ENCODE measurements around the gene AK5. TPM values are rescaled to one million over a fixed set of nuclear protein-coding genes. Genes with fewer than 3 reads are reported as not detected.
"Not testable (repeated sequence)": the region's sequence is repeated elsewhere in the genome, so short reads cannot be mapped to it uniquely, and the experiment has no call there.

AK5 gene
- total and polyA plus RNA-seq, 4 donors: 14.7 to 76.0 (median 58.4) TPM

DNA sequence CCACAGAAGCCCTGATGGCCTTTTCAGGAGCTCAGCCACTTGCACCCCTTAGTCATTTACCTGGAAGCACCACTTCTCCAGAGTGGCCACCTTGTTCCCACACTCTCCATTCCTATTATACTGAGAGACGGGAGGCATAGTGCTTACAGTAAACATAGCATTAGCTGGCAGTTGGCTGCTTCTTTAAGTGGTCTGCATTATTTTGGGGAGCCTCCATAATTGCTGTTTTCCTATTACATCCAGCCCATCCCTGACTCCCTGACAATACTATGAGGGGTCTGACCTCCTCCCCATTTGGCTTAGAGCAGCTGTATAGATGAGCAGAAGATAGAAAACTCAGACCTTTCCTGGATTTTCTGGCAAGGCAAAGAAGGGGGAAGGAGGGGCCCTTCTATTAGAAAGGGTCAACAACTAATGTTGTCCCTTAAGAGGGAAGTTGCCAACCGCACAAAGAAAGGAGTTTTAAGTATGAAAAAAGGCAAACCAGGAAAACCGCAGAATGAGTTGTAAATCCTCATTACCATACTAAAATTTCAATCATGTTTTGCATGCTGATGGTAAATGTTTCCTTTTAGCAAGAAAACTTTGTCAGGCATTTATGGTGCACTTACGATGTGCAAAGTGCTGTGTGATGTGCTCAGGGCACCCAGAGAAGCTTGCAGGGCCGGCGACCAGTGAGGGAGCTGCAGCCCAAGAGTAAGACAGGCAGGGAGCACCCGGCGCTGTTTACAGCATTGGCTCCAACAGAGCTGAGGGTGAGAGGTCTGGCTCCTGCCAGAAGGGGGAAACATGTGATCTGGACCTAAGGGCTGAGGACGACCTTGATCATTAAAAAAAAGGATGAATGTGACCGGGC lies 233.3 kb downstream of the AK5 start:
- Histone ChIP-seq H3K4me3 (ENCODE audit: low read depth, low read length) (no peak overlapping the region), H3K9me3 (ENCODE audit: control insufficient read depth, insufficient read depth, low read length) (no peaks in the 10 kb centered on the region), H3K27ac (ENCODE audit: low read depth, low read length) (peak overlapping the region; percentile 91), H3K36me3 (ENCODE audit: control insufficient read depth, insufficient read depth, low read length) (no peaks in the 10 kb centered on the region), H3K4me1 (ENCODE audit: control insufficient read depth, insufficient read depth, low read length) (peaks cover 11% of the 10 kb centered on the region), H3K27me3 (ENCODE audit: control insufficient read depth, insufficient read depth, low read length) (no peaks in the 10 kb centered on the region)
- peak in 2 of 6 donors; percentile 17 to 34 for DNase-seq (ENCODE audit: low read depth in 4 of 6, low spot score in 6 of 6)
- 31% methylated on average over 7 of the region's 10 CpGs for WGBS (ENCODE audit: insufficient coverage)

GRCh38 chr1:77516106-77516505 lies 234.3 kb downstream of the AK5 start:
- Histone ChIP-seq H3K27ac (ENCODE audit: low read depth, low read length) (peak overlapping the region; percentile 91), H3K27me3 (ENCODE audit: control insufficient read depth, insufficient read depth, low read length) (no peaks in the 10 kb centered on the region), H3K36me3 (ENCODE audit: control insufficient read depth, insufficient read depth, low read length) (no peaks in the 10 kb centered on the region)

DNA sequence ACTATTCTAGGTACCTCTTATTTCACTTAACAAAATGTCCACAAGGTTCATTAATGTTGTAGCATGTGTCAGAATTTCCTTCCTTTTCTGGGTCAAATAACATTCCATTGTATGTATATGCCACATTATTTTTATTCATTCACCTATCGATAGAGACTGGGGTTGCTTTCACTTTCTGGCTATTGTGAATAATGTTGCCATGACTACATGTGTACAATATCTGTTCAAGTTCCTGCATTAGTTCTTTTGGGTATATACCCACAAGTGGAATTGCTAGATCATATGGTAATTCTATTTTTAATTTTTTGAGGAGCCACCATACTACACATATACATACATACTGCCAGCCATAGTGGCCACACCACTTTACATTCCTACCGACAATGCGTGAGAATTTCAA lies 242.2 kb downstream of the AK5 start:
- Histone ChIP-seq H3K27me3 (ENCODE audit: control insufficient read depth, insufficient read depth, low read length) (no peaks in the 10 kb centered on the region), H3K4me3 (ENCODE audit: low read depth, low read length) (no peak overlapping the region), H3K36me3 (ENCODE audit: control insufficient read depth, insufficient read depth, low read length) (no peaks in the 10 kb centered on the region), H3K27ac (ENCODE audit: low read depth, low read length) (no peak overlapping the region), H3K9me3 (ENCODE audit: control insufficient read depth, insufficient read depth, low read length) (no peaks in the 10 kb centered on the region), H3K4me1 (ENCODE audit: control insufficient read depth, insufficient read depth, low read length) (no peaks in the 10 kb centered on the region)
- WGBS (ENCODE audit: insufficient coverage): no CpG with 5 or more reads among the region's 3 CpGs
- no peak for DNase-seq (ENCODE audit: low read depth in 4 of 6, low spot score in 6 of 6)

More at GRCh38 chr1:77516106-77516505, 234.3 kb downstream of the AK5 start:
- Histone ChIP-seq H3K4me3 (ENCODE audit: low read depth, low read length) (no peak overlapping the region), H3K4me1 (ENCODE audit: control insufficient read depth, insufficient read depth, low read length) (peaks cover 11% of the 10 kb centered on the region), H3K9me3 (ENCODE audit: control insufficient read depth, insufficient read depth, low read length) (no peaks in the 10 kb centered on the region)
- WGBS (ENCODE audit: insufficient coverage): 79% methylated on average over 2 of the region's 2 CpGs
- no peak for DNase-seq (ENCODE audit: low read depth in 4 of 6, low spot score in 6 of 6)

DNA sequence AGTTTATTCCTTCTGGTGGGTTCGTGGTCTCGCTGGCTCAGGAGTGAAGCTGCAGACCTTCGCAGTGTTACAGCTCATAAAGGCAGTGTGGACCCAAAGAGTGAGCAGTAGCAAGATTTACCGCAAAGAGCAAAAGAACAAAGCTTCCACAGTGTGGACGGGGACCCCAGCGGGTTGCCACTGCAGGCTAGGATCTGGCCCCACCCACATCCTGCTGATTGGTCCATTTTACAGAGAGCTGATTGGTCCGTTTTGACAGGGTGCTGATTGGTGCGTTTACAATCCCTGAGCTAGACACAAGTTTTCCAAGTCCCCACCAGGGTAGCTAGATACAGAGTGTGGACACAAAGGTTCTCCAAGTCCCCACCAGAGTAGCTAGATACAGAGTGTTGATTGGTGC lies 249.3 kb downstream of the AK5 start:
- not testable (repeated sequence) for H3K36me3 ChIP-seq (ENCODE audit: control insufficient read depth, insufficient read depth, low read length); H3K4me1 ChIP-seq (ENCODE audit: control insufficient read depth, insufficient read depth, low read length); H3K27ac ChIP-seq (ENCODE audit: low read depth, low read length); H3K27me3 ChIP-seq (ENCODE audit: control insufficient read depth, insufficient read depth, low read length); H3K9me3 ChIP-seq (ENCODE audit: control insufficient read depth, insufficient read depth, low read length); DNase-seq (ENCODE audit: low read depth in 4 of 6, low spot score in 6 of 6); H3K4me3 ChIP-seq (ENCODE audit: low read depth, low read length)
- 92% methylated on average over 6 of the region's 8 CpGs for WGBS (ENCODE audit: insufficient coverage)

DNA sequence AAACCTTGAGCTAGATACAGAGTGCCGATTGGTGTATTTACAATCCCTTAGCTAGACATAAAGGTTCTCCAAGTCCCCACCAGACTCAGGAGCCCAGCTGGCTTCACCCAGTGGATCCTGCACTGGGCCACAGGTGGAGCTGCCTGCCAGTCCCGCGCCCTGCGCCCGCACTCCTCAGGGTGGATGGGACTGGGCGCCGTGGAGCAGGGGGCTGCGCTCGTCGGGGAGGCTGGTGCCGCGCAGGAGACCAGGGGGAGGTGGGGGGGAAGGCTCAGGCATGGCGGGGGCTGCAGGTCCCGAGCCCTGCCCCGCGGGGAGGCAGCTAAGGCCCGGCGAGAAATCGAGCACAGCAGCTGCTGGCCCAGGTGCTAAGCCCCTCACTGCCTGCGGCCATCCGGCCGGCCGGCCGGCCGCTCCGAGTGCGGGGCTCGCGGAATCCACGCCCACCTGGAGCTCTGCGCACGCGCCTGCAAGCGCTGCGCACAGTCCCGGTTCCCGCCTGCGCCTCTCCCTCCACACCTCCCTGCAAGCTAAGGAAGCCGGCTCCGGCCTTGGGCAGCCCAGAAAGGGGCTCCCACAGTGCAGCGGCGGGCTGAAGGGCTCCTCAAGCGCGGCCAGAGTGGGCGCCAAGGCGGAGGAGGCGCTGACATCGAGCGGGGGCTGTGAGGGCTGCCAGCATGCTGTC lies 249.9 kb downstream of the AK5 start:
- DNase-seq (ENCODE audit: low read depth in 4 of 6, low spot score in 6 of 6); H3K4me1 ChIP-seq (ENCODE audit: control insufficient read depth, insufficient read depth, low read length); H3K9me3 ChIP-seq (ENCODE audit: control insufficient read depth, insufficient read depth, low read length); H3K27me3 ChIP-seq (ENCODE audit: control insufficient read depth, insufficient read depth, low read length); H3K4me3 ChIP-seq (ENCODE audit: low read depth, low read length); H3K36me3 ChIP-seq (ENCODE audit: control insufficient read depth, insufficient read depth, low read length); H3K27ac ChIP-seq (ENCODE audit: low read depth, low read length): not testable (repeated sequence)
- 93% methylated on average over 36 of the region's 49 CpGs for WGBS (ENCODE audit: insufficient coverage)

- no peaks in the 10 kb centered on the region for H3K27me3 ChIP-seq (ENCODE audit: control insufficient read depth, insufficient read depth, low read length)
- H3K4me1 ChIP-seq (ENCODE audit: control insufficient read depth, insufficient read depth, low read length): no peaks in the 10 kb centered on the region
- WGBS (ENCODE audit: insufficient coverage): 82% methylated on average over 2 of the region's 4 CpGs
- H3K4me3 ChIP-seq (ENCODE audit: low read depth, low read length): no peak overlapping the region
- H3K36me3 ChIP-seq (ENCODE audit: control insufficient read depth, insufficient read depth, low read length): no peaks in the 10 kb centered on the region
- DNase-seq (ENCODE audit: low read depth in 4 of 6, low spot score in 6 of 6): no peak
- H3K27ac ChIP-seq (ENCODE audit: low read depth, low read length): no peak overlapping the region
- H3K9me3 ChIP-seq (ENCODE audit: control insufficient read depth, insufficient read depth, low read length): no peaks in the 10 kb centered on the region
These were observed 250.8 kb downstream of the AK5 start for GRCh38 chr1:77532641-77533040.

- no peaks in the 10 kb centered on the region for H3K4me1 ChIP-seq (ENCODE audit: control insufficient read depth, insufficient read depth, low read length)
- no peak overlapping the region for H3K27ac ChIP-seq (ENCODE audit: low read depth, low read length)
- H3K36me3 ChIP-seq (ENCODE audit: control insufficient read depth, insufficient read depth, low read length): no peaks in the 10 kb centered on the region
- no peaks in the 10 kb centered on the region for H3K9me3 ChIP-seq (ENCODE audit: control insufficient read depth, insufficient read depth, low read length)
- 23% methylated on average over 5 of the region's 11 CpGs for WGBS (ENCODE audit: insufficient coverage)
- DNase-seq (ENCODE audit: low read depth in 4 of 6, low spot score in 6 of 6): peak in 4 of 6 donors; percentile 52 to 92 (median 68)
- no peak overlapping the region for H3K4me3 ChIP-seq (ENCODE audit: low read depth, low read length)
- no peaks in the 10 kb centered on the region for H3K27me3 ChIP-seq (ENCODE audit: control insufficient read depth, insufficient read depth, low read length)
These were observed 252.0 kb downstream of the AK5 start for GRCh38 chr1:77533660-77534305.

DNA sequence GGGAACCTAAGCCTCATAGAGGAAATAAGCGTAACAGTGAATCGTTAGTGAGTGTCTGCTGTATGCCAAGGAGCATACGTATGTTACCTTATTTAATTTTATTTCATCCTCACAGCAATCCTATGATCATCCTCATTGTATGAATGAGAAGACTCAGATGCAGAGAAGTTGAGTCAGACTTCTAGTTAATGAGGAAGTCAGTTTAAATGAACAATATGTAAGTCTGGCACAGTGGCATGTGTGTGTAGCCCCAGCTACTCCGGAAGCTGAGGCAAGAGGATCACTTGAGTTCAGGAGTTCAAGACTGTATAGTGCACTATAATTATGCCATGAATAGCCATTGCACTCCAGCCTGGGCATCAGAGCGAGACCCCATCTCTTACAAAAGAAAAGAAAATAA lies 252.6 kb downstream of the AK5 start:
- no CpG with 5 or more reads among the region's 5 CpGs for WGBS (ENCODE audit: insufficient coverage)
- no peak for DNase-seq (ENCODE audit: low read depth in 4 of 6, low spot score in 6 of 6)
- H3K9me3 ChIP-seq (ENCODE audit: control insufficient read depth, insufficient read depth, low read length): no peaks in the 10 kb centered on the region
- H3K4me1 ChIP-seq (ENCODE audit: control insufficient read depth, insufficient read depth, low read length): peaks cover 4% of the 10 kb centered on the region
- H3K27ac ChIP-seq (ENCODE audit: low read depth, low read length): no peak overlapping the region
- peaks cover 2% of the 10 kb centered on the region for H3K36me3 ChIP-seq (ENCODE audit: control insufficient read depth, insufficient read depth, low read length)
- no peaks in the 10 kb centered on the region for H3K27me3 ChIP-seq (ENCODE audit: control insufficient read depth, insufficient read depth, low read length)
- H3K4me3 ChIP-seq (ENCODE audit: low read depth, low read length): no peak overlapping the region

DNA sequence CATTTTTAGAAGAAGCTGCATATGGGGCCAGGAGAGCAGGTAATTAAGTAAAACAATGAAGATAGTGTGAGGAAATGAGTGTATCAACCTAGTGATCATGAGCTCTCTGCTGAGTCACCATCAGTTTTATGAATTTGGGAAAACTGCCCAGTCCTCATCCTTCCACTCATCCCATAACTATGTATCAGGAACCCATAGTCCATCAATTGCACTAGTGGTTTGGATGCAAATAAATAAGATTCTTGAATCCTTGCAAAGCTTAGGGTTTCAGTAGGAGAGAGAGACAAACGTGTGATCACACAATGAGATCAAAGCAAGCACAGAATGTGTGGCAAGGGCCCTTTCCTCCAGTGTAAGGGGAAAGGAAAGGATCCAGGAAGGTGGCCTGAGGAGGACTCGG lies 255.0 kb downstream of the AK5 start:
- DNase-seq (ENCODE audit: low read depth in 4 of 6, low spot score in 6 of 6): no peak
- peaks cover 2% of the 10 kb centered on the region for H3K36me3 ChIP-seq (ENCODE audit: control insufficient read depth, insufficient read depth, low read length)
- H3K9me3 ChIP-seq (ENCODE audit: control insufficient read depth, insufficient read depth, low read length): no peaks in the 10 kb centered on the region
- H3K4me1 ChIP-seq (ENCODE audit: control insufficient read depth, insufficient read depth, low read length): peaks cover 5% of the 10 kb centered on the region
- 72% methylated on average over 2 of the region's 2 CpGs for WGBS (ENCODE audit: insufficient coverage)
- no peak overlapping the region for H3K4me3 ChIP-seq (ENCODE audit: low read depth, low read length)
- H3K27ac ChIP-seq (ENCODE audit: low read depth, low read length): no peak overlapping the region
- no peaks in the 10 kb centered on the region for H3K27me3 ChIP-seq (ENCODE audit: control insufficient read depth, insufficient read depth, low read length)
